Heart left ventricle (tissue), 16 donors: ENCODE measurements around the gene NMT2. TPM values are rescaled to one million over a fixed set of nuclear protein-coding genes. Genes with fewer than 3 reads are reported as not detected.

Experiments used
- ATAC-seq, 4 donors: fragments of 200-7000 bp; cut with Tn5 transposase; one replicate each; pipeline ENCODE4 v1.9.1; 2020 to 2022; ENCODE audit warnings: moderate library complexity in 4 of 4, mild to moderate bottlenecking in 3 of 4, moderate number of reproducible peaks in 1 of 4
- DNase-seq, 5 donors: peaks; one replicate each; pipeline ENCODE4 v3.0.0-alpha.2; 2020
- H3K27ac ChIP-seq, 12 donors: fragments of 200-600 bp; sonication (generic) in 4 of 12; one replicate each; pipeline versions ENCODE4 v1.5.0 to v1.8.0; 2016 to 2022; ENCODE audit warnings: mild to moderate bottlenecking in 2 of 12
- H3K27me3 ChIP-seq, 9 donors: fragments of 200-600 bp; sonication (generic) in 2 of 9; one replicate each; pipeline versions ENCODE4 v1.5.1 to v1.8.0; 2016 to 2022; ENCODE audit warnings: mild to moderate bottlenecking in 3 of 9
- H3K36me3 ChIP-seq, 9 donors: fragments of 200-600 bp; sonication (generic) in 2 of 9; one replicate each; pipeline versions ENCODE4 v1.5.0 to v1.8.0; 2018 to 2022; ENCODE audit warnings: mild to moderate bottlenecking in 2 of 9
- H3K4me1 ChIP-seq, 12 donors: fragments of 200-600 bp; sonication (generic) in 4 of 12; one replicate each; pipeline versions ENCODE4 v1.5.0 to v1.8.0; 2016 to 2022; ENCODE audit warnings: mild to moderate bottlenecking in 3 of 12
- H3K4me3 ChIP-seq, 12 donors: fragments of 200-600 bp; sonication (generic) in 4 of 12; one replicate each; pipeline versions ENCODE4 v1.5.0 to v1.8.0; 2017 to 2022; ENCODE audit warnings: mild to moderate bottlenecking in 9 of 12, moderate library complexity in 4 of 12
- H3K9me3 ChIP-seq, 12 donors: fragments of 200-600 bp; sonication (generic) in 4 of 12; one replicate each; pipeline versions ENCODE4 v1.5.0 to v1.8.0; 2016 to 2022; ENCODE audit warnings: mild to moderate bottlenecking in 1 of 12
- POLR2A ChIP-seq, 2 donors: fragments of 450-650 bp; IDR thresholded peaks; one replicate each; pipeline ENCODE4 v1.6.1; 2017; ENCODE audit warnings: antibody characterized with exemption in 2 of 2, mild to moderate bottlenecking in 2 of 2, moderate library complexity in 2 of 2
- WGBS, 4 donors: extraction: QIAGEN DNeasy Blood & Tissue Kit in 2 of 4; methylation state at CpG; one replicate each; pipeline versions ENCODE4 v1.1.5 to v1.1.7; 2013 to 2018; 5-methylcytosine and 5-hydroxymethylcytosine counted together
- intact Hi-C, 10 donors: fragments of 100-400 bp; cut with DNase I; formaldehyde crosslinking; loops; one replicate each; pipeline versions ENCODE4 v1.11.1 to v1.14.2; 2022
- polyA plus RNA-seq, 2 donors: library from polyadenylated mRNA; stranded (reverse); fragments of 200-250 nt; gene quantifications; one replicate each; pipeline ENCODE4 v1.2.3, GENCODE V29; 2013
- total RNA-seq, 9 donors: library from RNA; depleted of rRNA in 2 of 9; stranded (reverse); fragments of >200 nt in 2 of 9; fragmentation: NEBNext Ultra II Directional in 3 of 9; extraction: Animal tissue kit (Norgen Biotek cat#: 25700) in 3 of 9; gene quantifications; one replicate each; pipeline versions ENCODE4 v1.1.0 to v1.2.4, GENCODE V29; 2016 to 2023
- TF ChIP-seq, protein P1 (sequence below), 12 donors: fragments of 200-600 bp; sonication (generic) in 4 of 12; IDR thresholded peaks; one replicate each; pipeline versions ENCODE4 v1.5.0 to v1.8.0; 2018 to 2022; ENCODE audit warnings: antibody characterized with exemption in 12 of 12, mild to moderate bottlenecking in 5 of 12
- donor health status: ischemic (EF 13 %, LVEDD 7.1; RV severe dilation, severe dysfunction).
- donor health status: healthy with polysubstance abuse.
- donor health status: DM: no; HTN: yes; CAD: no.
- donor health status: DM: no; HTN: no; CAD: no.
- donor health status: ischemic (EF 25% LVEDD 6.9; RV normal size, moderate dysfunction).
- donor health status: ischemic (EF 25% LVEDD 5.7; RV mildly dilated, moderate dysfunction).
- donor health status: healthy.
- donor health status: DM: yes; HTN: yes; CAD: no.
- donor health status: ischemic (EF 35%, LVEDD 5.7; RV mildly dilated, moderate dysfunction).
- donor health status: nonischemic (EF 11% LVEDD 7.7; RV severe dilation, severe dysfunction).
- donor health status: DM: yes; HTN: yes; CAD: no.
- donor health status: PGD.
- donor health status: ischemic (EF 29% LVEDD 5.4; RV normal size, mild dysfunction).
- donor health status: nonischemic (EF 23%, LVEDD 6.1; RV moderate dilation, normal function).

NMT2 gene
- total and polyA plus RNA-seq, 11 donors = 6.7 to 19.0 (median 13.2) TPM

DNA sequence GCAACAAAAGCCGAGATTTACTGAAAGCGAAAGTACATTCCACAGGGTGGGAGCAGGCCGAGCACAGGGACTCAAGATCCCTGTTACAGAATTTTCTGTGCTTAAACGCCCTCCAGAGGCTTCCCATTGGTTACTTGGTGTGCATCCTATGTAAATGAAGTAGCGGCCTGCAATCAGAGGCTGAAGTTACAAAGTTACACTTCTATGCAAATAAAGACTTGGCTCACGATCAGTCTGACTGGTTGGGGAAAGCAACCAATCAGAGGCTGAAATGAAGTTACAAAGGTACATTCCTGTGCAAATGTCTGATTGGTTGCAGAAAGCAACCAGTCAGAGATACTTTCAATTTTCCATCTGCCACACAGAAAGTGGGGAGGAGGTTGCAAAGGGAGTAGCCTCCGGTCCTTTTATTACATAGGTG lies 84.0 kb downstream of the NMT2 start:
- peak; percentile 62 to 84 (median 66) for ATAC-seq
- peak in 2 of 5 donors; percentile 46 to 50 for DNase-seq
- intact Hi-C loops = loop anchor here in 1 of 10 donors (10.0 kb wide), 1 partner anchor 120 kb away; no protein-coding TSS in a partner anchor
- peaks cover 0 to 21% (median 9%) of the 10 kb centered on the region in 12 donors for H3K4me1 ChIP-seq
- no peak for TF ChIP-seq POLR2A (IDR thresholded peaks at IDR 0.05)
- TF ChIP-seq, protein P1, sequence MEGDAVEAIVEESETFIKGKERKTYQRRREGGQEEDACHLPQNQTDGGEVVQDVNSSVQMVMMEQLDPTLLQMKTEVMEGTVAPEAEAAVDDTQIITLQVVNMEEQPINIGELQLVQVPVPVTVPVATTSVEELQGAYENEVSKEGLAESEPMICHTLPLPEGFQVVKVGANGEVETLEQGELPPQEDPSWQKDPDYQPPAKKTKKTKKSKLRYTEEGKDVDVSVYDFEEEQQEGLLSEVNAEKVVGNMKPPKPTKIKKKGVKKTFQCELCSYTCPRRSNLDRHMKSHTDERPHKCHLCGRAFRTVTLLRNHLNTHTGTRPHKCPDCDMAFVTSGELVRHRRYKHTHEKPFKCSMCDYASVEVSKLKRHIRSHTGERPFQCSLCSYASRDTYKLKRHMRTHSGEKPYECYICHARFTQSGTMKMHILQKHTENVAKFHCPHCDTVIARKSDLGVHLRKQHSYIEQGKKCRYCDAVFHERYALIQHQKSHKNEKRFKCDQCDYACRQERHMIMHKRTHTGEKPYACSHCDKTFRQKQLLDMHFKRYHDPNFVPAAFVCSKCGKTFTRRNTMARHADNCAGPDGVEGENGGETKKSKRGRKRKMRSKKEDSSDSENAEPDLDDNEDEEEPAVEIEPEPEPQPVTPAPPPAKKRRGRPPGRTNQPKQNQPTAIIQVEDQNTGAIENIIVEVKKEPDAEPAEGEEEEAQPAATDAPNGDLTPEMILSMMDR (IDR thresholded peaks at IDR 0.05) = peak in 5 of 12 donors; percentile 2 to 33 (median 13)
- peak overlapping the region in 9 of 12 donors; percentile 7 to 60 (median 55) for H3K27ac ChIP-seq
- H3K4me3 ChIP-seq = peak overlapping the region; percentile 11 to 65 (median 50)
- H3K9me3 ChIP-seq = no peaks in the 10 kb centered on the region
- WGBS, 4 donors = 29 to 39% (median 32%) methylated on average over 7 of the region's 7 CpGs
- H3K27me3 ChIP-seq = no peaks in the 10 kb centered on the region
- no peaks in the 10 kb centered on the region for H3K36me3 ChIP-seq

DNA sequence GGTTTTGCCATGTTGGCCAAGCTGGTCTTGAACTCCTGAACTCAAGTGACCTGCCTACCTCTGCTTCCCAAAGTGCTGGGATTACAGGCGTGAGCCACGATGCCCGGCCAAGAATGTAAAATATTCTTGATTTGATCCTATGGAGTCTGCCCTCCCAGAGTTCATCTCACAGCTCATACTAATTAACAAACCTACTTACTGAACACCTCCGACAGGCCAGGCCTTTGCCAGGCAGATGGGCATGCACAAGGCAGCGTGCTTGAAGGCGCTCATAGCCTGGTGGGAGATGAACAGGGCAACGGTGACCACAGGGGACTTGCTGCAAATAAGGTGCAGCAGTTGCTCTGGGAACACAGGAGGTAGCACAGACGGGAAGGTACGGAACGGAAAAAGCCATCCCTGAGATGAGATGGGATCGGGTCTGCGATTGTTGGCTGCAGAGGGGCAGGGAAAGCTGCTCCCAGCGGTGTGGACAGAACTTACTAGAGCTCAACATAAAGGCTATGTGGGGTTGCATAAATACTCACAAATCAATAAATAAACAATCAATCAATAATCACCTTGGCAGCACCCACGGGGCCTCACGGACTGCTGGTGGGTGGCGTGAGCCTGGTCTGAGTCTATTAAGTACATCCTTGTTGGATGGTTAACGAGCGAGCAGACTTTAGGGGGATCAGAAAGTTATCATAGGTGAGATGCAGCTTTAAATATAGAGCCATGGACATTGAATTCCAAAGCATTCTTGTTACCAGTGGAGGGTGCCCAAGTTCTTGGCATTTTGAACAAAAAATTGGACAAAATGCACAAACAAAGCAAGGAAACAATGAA lies 84.6 kb downstream of the NMT2 start:
- Histone ChIP-seq H3K36me3 (no peaks in the 10 kb centered on the region), H3K9me3 (no peaks in the 10 kb centered on the region), H3K27me3 (no peaks in the 10 kb centered on the region), H3K4me1 (peaks cover 0 to 19% (median 9%) of the 10 kb centered on the region in 12 donors), H3K27ac (peak overlapping the region in 9 of 12 donors; percentile 43 to 60 (median 55)), H3K4me3 (peak overlapping the region; percentile 11 to 65 (median 50))
- intact Hi-C loops = loop anchor here in 1 of 10 donors (10.0 kb wide), 1 partner anchor 119 kb away; no protein-coding TSS in a partner anchor
- TF ChIP-seq, protein P1 (IDR thresholded peaks at IDR 0.05) = peak in 1 of 12 donors; percentile 19
- TF ChIP-seq POLR2A (IDR thresholded peaks at IDR 0.05) = no peak
- 70 to 78% (median 75%) methylated on average over 18 of the region's 18 CpGs for WGBS, 4 donors
- ATAC-seq (no peak), DNase-seq (no peak)

DNA sequence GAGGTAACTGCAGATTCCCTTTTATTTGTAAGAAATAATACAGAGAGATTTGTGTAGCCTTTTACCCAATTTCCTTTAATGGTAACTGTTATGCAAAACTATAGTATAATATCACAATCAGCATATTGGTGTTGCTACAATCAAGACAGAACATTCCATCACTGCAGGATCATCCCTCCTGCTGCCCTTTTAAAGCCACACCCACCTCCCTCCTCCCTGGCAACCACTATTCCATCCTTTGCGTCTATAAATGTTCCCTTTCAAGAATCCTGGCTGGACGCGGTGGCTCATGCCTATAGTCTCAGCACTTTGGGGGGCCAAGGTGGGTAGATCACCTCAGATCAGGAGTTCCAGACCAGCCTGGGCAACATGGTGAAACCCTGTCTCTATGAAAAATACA lies 93.1 kb downstream of the NMT2 start:
- no peaks in the 10 kb centered on the region for H3K27me3 ChIP-seq
- H3K9me3 ChIP-seq = peaks cover 0 to 6% (median 0%) of the 10 kb centered on the region in 12 donors
- no peaks in the 10 kb centered on the region for H3K4me1 ChIP-seq
- WGBS, 4 donors = 92 to 96% (median 94%) methylated on average over 3 of the region's 3 CpGs
- ATAC-seq = no peak
- intact Hi-C loops = no loop called here
- no peak for TF ChIP-seq POLR2A (IDR thresholded peaks at IDR 0.05)
- TF ChIP-seq, protein P1 (IDR thresholded peaks at IDR 0.05) = no peak
- no peak overlapping the region for H3K27ac ChIP-seq
- H3K36me3 ChIP-seq = no peaks in the 10 kb centered on the region
- no peak for DNase-seq
- no peak overlapping the region for H3K4me3 ChIP-seq

DNA sequence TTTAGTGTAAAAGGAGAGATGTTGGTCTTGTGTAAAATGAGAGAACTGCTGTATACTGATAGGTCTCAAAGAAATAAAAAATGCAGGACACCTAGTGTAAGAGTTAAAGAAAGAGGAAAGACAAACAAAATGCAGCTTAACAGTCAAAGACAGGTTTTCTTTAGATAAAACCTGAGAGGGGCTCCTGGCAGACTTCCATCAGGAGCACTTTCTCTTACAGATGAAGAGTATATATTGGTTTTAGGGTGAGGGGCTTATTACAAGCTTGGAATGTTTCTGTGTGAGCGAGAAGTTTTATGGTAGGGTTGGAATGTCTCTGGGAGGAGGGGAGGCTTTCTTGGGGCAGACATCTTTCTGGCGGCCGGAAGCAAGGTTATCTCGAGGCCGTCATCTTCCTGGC lies 96.1 kb downstream of the NMT2 start:
- WGBS, 4 donors = 93 to 97% (median 95%) methylated on average over 5 of the region's 5 CpGs

More for the DNA sequence above, 96.1 kb downstream of the NMT2 start:
- intact Hi-C loops = no loop called here
- Histone ChIP-seq H3K27ac (no peak overlapping the region), H3K36me3 (no peaks in the 10 kb centered on the region), H3K9me3 (peaks cover 0 to 15% (median 0%) of the 10 kb centered on the region in 12 donors), H3K4me1 (no peaks in the 10 kb centered on the region), H3K27me3 (no peaks in the 10 kb centered on the region), H3K4me3 (no peak overlapping the region)
- TF ChIP-seq, protein P1 (IDR thresholded peaks at IDR 0.05) = no peak
- TF ChIP-seq POLR2A (IDR thresholded peaks at IDR 0.05) = no peak
- ATAC-seq (no peak), DNase-seq (no peak)
